ENCODE measurements around the gene COBL. TPM values are rescaled to one million over a fixed set of nuclear protein-coding genes. Genes with fewer than 3 reads are reported as not detected.

COBL gene
- total RNA-seq, 2 experiments from 2014 or later: not detected

DNA sequence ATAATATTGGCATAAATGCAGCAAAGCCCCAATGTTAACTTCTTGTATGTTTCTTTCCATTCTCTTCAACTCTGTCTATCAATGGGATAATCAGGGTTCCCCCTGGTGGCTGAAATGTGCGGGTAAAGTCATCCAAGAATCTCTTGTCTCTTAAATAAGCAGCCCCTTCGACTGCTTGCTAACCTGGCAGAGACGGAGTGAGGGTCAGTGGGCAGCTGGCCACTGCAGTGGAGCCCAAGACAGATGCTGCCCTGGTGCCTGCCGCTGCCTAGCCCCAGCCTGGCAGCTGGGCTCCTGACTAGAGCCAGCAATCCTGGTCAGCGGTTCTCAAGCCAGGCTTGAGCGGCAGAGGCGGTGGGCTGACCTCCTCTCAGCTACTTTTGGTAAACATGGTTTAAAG is 248.9 kb downstream of the COBL start:
- Mint-ChIP-seq H3K9me3 (no peaks in the 10 kb centered on the region), H3K4me1 (no peaks in the 10 kb centered on the region), H3K4me3 (no peak overlapping the region), H3K36me3 (ENCODE audit: low read depth) (no peaks in the 10 kb centered on the region), H3K27me3 (no peaks in the 10 kb centered on the region), H3K27ac (no peak overlapping the region)
- CTCF ChIA-PET: interaction anchor here (0.7 to 1.7 kb wide), 6 partner anchors 14 to 975 kb away, joined by 3 to 12 read pairs (median 3); no protein-coding TSS in a partner anchor
- peak; percentile 57 for DNase-seq
- POLR2A ChIA-PET: no interaction called here

GRCh38 chr7:51067258-51067657 is 249.4 kb downstream of the COBL start:
- ChIA-PET POLR2A (no interaction called here), CTCF (interaction anchor here (0.7 to 1.7 kb wide), 5 partner anchors 14 to 94 kb away, joined by 3 to 12 read pairs (median 3); no protein-coding TSS in a partner anchor)
- Mint-ChIP-seq H3K9me3 (no peaks in the 10 kb centered on the region), H3K27me3 (no peaks in the 10 kb centered on the region), H3K4me1 (no peaks in the 10 kb centered on the region), H3K36me3 (ENCODE audit: low read depth) (no peaks in the 10 kb centered on the region), H3K27ac (no peak overlapping the region), H3K4me3 (no peak overlapping the region)
- DNase-seq: no peak

GRCh38 chr7:51066405-51066882 is 250.2 kb downstream of the COBL start:
- DNase-seq: no peak
- ChIA-PET CTCF (interaction anchor here (0.6 kb wide), 1 partner anchor 75 kb away, joined by 3 read pairs; no protein-coding TSS in a partner anchor), POLR2A (no interaction called here)
- H3K4me3 Mint-ChIP-seq: no peak overlapping the region
- H3K9me3 Mint-ChIP-seq: no peaks in the 10 kb centered on the region
- H3K27ac Mint-ChIP-seq: no peak overlapping the region
- no peaks in the 10 kb centered on the region for H3K27me3 Mint-ChIP-seq
- H3K36me3 Mint-ChIP-seq (ENCODE audit: low read depth): no peaks in the 10 kb centered on the region
- H3K4me1 Mint-ChIP-seq: no peaks in the 10 kb centered on the region

DNA sequence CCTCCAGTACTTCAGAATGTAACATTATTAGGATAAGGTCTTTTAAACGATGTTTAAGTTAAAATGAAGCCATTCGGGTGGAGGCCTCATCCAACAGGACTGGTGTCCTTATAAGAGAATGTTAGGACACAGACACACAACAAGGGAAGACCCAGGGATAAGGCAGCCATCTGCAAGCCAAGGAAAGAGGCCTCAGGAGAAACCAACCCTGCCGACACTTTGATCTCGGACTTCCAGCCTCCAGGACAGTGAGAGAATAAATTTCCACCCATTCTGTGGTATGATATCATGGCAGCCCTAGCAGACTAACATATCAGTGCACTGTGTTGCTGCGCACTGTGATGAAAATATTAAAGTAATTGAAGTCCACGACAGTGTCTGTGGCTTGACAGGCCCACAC is 250.8 kb downstream of the COBL start:
- Mint-ChIP-seq H3K27ac (no peak overlapping the region), H3K9me3 (no peaks in the 10 kb centered on the region), H3K36me3 (ENCODE audit: low read depth) (no peaks in the 10 kb centered on the region), H3K4me3 (no peak overlapping the region), H3K27me3 (no peaks in the 10 kb centered on the region), H3K4me1 (no peaks in the 10 kb centered on the region)
- ChIA-PET POLR2A (no interaction called here), CTCF (no interaction called here)
- DNase-seq: no peak

DNA sequence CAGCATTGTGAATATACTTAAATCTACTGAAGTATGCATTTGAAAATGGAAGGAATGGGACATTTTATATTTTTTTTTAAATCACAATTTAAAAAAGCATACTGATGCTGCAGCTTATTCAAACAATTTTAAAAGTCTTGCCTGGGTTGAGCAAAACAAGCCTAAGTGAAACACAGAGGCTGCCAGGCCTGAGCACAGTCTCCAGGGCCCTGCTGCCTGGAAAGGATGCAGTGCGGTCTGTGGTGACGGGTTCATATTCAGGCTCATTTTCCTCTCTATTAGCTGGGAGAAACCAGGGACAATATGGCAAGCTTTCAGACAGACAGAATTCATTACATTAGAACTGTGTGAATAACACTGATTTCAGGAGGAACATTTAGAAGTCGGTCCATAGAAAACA is 251.9 kb downstream of the COBL start:
- ChIA-PET CTCF (interaction anchor here (1.6 kb wide), 1 partner anchor 96 kb away, joined by 6 read pairs; no protein-coding TSS in a partner anchor), POLR2A (no interaction called here)
- Mint-ChIP-seq H3K9me3 (no peaks in the 10 kb centered on the region), H3K36me3 (ENCODE audit: low read depth) (no peaks in the 10 kb centered on the region), H3K27ac (no peak overlapping the region), H3K4me3 (no peak overlapping the region), H3K27me3 (no peaks in the 10 kb centered on the region), H3K4me1 (no peaks in the 10 kb centered on the region)
- no peak for DNase-seq

GRCh38 chr7:51062222-51062987 is 254.2 kb downstream of the COBL start:
- DNase-seq: no peak
- POLR2A ChIA-PET: no interaction called here
- H3K4me1 Mint-ChIP-seq: no peaks in the 10 kb centered on the region
- no peaks in the 10 kb centered on the region for H3K27me3 Mint-ChIP-seq
- H3K9me3 Mint-ChIP-seq: no peaks in the 10 kb centered on the region
- no peaks in the 10 kb centered on the region for H3K36me3 Mint-ChIP-seq (ENCODE audit: low read depth)
- no peak overlapping the region for H3K27ac Mint-ChIP-seq
- no peak overlapping the region for H3K4me3 Mint-ChIP-seq
- CTCF ChIA-PET: no interaction called here

DNA sequence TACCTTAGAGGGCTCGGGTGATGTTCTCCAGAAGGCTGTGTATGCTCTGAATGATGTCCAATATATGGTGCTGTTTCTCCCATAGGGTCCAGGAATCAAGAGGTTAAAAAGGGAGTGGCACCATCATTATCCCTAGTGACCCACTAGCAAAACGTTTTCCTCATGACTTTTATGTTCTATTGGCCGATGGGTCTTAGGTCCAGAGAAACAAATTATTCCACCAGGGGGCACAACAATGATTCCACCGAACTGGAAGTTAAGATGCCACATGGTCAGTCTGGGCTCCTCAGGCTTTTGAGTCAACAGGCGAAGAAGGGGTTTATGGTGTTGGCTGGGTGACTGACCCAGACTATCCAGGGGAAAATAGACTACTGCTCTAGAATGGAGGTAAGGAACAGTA is 256.1 kb downstream of the COBL start:
- CTCF ChIA-PET: interaction anchor here (1.0 kb wide), 1 partner anchor 81 kb away, joined by 3 read pairs; no protein-coding TSS in a partner anchor
- Mint-ChIP-seq H3K4me3 (no peak overlapping the region), H3K4me1 (no peaks in the 10 kb centered on the region), H3K27me3 (no peaks in the 10 kb centered on the region), H3K9me3 (no peaks in the 10 kb centered on the region), H3K36me3 (ENCODE audit: low read depth) (no peaks in the 10 kb centered on the region), H3K27ac (no peak overlapping the region)
- POLR2A ChIA-PET: no interaction called here
- DNase-seq: no peak

DNA sequence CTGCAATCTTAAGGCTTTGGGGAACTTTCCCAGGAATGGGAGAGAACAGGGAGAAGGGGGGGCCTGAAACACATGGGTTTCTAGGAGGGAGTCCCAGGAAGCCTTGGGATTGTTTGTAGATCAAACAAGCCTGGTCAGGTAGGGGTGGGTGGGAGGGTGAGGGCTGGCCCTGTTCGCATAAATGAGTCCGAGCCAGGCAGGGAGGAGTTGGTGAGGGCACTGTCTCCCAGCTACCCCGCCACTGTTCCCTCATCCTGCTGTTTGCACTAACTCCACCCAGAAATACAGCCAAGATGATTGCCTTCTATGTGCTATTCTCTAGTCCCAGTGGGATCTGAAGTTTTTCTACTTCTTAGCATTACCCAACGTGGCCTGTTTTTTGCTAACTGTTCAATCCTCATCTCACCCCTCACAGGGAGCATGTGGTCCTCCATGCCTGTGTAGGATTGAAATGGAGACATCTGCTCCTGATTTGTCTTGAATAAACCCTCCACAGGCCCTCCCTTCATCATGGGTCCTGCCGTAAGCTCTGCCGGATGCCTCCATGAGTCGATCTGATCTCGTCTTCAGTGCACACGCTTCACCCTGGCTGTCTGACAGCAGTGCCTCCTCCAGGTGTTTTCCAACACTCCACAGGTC is 257.0 kb downstream of the COBL start:
- no peaks in the 10 kb centered on the region for H3K9me3 Mint-ChIP-seq
- DNase-seq: no peak
- POLR2A ChIA-PET: no interaction called here
- no peaks in the 10 kb centered on the region for H3K27me3 Mint-ChIP-seq
- H3K4me3 Mint-ChIP-seq: no peak overlapping the region
- CTCF ChIA-PET: interaction anchor here (0.6 to 1.0 kb wide), 2 partner anchors 82 to 1009 kb away, joined by 3 to 4 read pairs; no protein-coding TSS in a partner anchor
- no peaks in the 10 kb centered on the region for H3K4me1 Mint-ChIP-seq
- H3K36me3 Mint-ChIP-seq (ENCODE audit: low read depth): no peaks in the 10 kb centered on the region
- H3K27ac Mint-ChIP-seq: no peak overlapping the region

- Mint-ChIP-seq H3K27me3 (no peaks in the 10 kb centered on the region), H3K9me3 (no peaks in the 10 kb centered on the region), H3K36me3 (ENCODE audit: low read depth) (no peaks in the 10 kb centered on the region), H3K4me3 (no peak overlapping the region), H3K27ac (no peak overlapping the region), H3K4me1 (no peaks in the 10 kb centered on the region)
- ChIA-PET POLR2A (no interaction called here), CTCF (interaction anchor here (0.6 kb wide), 1 partner anchor 1008 kb away, joined by 4 read pairs; no protein-coding TSS in a partner anchor)
- DNase-seq: no peak
These were observed 257.8 kb downstream of the COBL start for GRCh38 chr7:51058764-51059163.

DNA sequence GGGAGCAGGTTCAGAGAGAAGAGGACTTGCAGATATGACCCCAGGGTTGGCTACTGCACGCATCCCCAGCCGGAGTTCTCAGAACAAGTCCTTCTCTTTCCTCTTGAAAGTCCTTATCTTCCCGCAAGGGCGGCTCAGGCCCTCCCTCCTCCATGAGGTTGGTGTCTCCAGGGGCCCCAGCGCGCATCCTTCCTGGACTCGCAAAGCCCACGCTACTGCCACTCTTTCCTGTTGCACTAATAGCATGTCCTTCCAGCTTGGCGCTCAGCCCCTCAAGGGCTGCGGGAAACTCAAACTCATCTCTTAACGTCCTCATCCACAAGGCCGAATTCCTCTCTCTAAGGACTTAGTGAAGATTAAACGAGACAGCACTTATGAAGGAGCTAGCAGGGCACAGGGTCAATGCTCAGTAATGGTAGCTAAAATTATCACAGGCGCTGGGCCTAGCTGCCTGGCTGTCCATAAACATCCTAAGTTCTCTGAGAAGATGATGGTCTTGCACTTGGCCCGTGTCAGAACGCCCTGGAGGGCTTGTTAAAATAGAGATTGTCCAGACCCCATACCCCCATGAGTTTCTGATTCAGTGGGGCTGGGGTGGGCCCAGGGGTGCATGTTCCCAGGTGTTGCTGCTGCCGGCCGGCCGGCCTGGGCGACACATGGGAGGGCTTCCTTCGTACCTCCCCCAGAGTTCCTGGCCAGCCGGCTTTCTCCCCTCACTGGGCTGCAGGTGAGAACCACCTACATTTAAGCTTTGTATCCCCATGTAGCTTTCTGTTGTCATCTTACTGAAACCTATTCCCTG is 261.4 kb downstream of the COBL start:
- no peak overlapping the region for H3K27ac Mint-ChIP-seq
- no peak for DNase-seq
- no peaks in the 10 kb centered on the region for H3K9me3 Mint-ChIP-seq
- H3K4me1 Mint-ChIP-seq: no peaks in the 10 kb centered on the region
- H3K4me3 Mint-ChIP-seq: no peak overlapping the region
- CTCF ChIA-PET: no interaction called here
- POLR2A ChIA-PET: no interaction called here
- peaks cover 6% of the 10 kb centered on the region for H3K27me3 Mint-ChIP-seq
- H3K36me3 Mint-ChIP-seq (ENCODE audit: low read depth): no peaks in the 10 kb centered on the region

GRCh38 chr7:51054231-51054630 is 262.4 kb downstream of the COBL start:
- POLR2A ChIA-PET: no interaction called here
- Mint-ChIP-seq H3K9me3 (no peaks in the 10 kb centered on the region), H3K36me3 (ENCODE audit: low read depth) (no peaks in the 10 kb centered on the region), H3K27ac (no peak overlapping the region), H3K4me3 (no peak overlapping the region), H3K4me1 (no peaks in the 10 kb centered on the region), H3K27me3 (peaks cover 9% of the 10 kb centered on the region)
- CTCF ChIA-PET: interaction anchor here (0.9 kb wide), 1 partner anchor 13 kb away, joined by 3 read pairs; no protein-coding TSS in a partner anchor
- DNase-seq: no peak

DNA sequence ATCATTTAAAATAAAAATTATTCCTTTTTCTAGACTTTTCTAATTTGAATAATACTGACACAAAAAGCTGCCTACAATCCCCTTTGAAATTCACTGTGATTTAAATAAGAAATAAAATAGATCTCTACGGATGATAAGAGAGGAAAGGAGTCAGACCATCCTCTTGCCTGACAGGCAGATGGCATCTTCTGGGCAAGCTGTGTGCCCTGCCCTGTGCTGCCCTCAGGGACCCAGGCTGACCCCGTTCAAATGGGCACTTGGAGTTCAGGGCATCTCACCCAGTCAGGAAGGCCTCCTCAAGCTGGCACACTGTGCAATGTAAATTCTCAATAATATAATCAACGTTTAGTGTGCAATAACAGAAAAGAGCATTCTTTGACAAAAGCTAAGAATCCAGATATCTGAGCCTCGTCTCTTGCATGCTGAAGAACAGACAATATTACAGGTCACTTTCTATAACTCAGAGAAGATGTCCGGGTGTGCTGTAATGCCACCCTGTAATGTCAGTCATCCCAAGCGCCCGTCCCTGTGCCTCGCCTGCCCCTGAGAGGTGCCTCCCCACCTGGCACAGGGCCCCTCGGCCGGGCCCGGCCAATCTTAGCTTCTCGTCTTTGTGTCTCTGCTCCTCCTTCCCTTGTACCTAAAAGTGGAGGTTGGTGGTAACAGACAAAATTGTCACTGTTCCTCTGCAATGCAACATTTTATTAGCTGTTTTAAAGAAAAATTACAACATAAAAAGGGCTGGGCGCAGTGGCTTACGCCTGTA is 263.3 kb downstream of the COBL start:
- ChIA-PET POLR2A (no interaction called here), CTCF (interaction anchor here (0.9 to 1.2 kb wide), 2 partner anchors 14 kb away, joined by 3 read pairs; no protein-coding TSS in a partner anchor)
- H3K4me1 Mint-ChIP-seq: no peaks in the 10 kb centered on the region
- no peak for DNase-seq
- no peak overlapping the region for H3K4me3 Mint-ChIP-seq
- H3K27ac Mint-ChIP-seq: no peak overlapping the region
- H3K36me3 Mint-ChIP-seq (ENCODE audit: low read depth): no peaks in the 10 kb centered on the region
- H3K9me3 Mint-ChIP-seq: no peaks in the 10 kb centered on the region
- H3K27me3 Mint-ChIP-seq: peaks cover 11% of the 10 kb centered on the region

Data from activated CD4-positive, alpha-beta memory T cell treated with anti-CD3 and anti-CD28 coated beads, Interleukin-2, amount 10 ng/mL, durations not matched to agents 7 days and 5 days (primary cell).